ENCODE results near the gene SLIT3. TPM values are rescaled to one million over a fixed set of nuclear protein-coding genes. Genes with fewer than 3 reads are reported as not detected.

Gene SLIT3
- total and polyA plus RNA-seq, 10 of the 15 experiments (the other 5 are each of a cell fraction or from before 2014, with no cell fraction given), result 0.05 TPM; not detected in 9

- no peaks in the 10 kb centered on the region for H3K4me1 ChIP-seq (ENCODE audit: control insufficient read depth, insufficient read depth, low read length)
- SMC1A ChIA-PET (ENCODE audit: uncharacterized antibody, unreplicated experiment), result no interaction called here
- 18% methylated on average over 2 of the region's 2 CpGs for WGBS (ENCODE audit: insufficient coverage, insufficient replicate concordance, low lambda C conversion rate, missing lambda C conversion rate)
- no peak overlapping the region for H2AFZ ChIP-seq (ENCODE audit: control insufficient read depth, low read depth, low read length)
- H3K27me3 ChIP-seq (replicated peaks in 1 of 2; ENCODE audit: control insufficient read depth in 2 of 2, insufficient read depth in 2 of 2, low read length in 1 of 2), result no peaks in the 10 kb centered on the region
- H3K27ac ChIP-seq (ENCODE audit: control insufficient read depth, insufficient read depth), result no peak overlapping the region
- no peaks in the 10 kb centered on the region for H3K36me3 ChIP-seq (ENCODE audit: control insufficient read depth in 2 of 2, insufficient read depth in 2 of 2, low read length in 1 of 2)
- CTCF ChIA-PET, result no interaction called here
- no peaks in the 10 kb centered on the region for H4K20me1 ChIP-seq (ENCODE audit: control insufficient read depth, insufficient read depth)
- no TSS peak for BruUV-seq (replicated peaks)
- H3K9ac ChIP-seq (ENCODE audit: control insufficient read depth, insufficient read depth, low read length), result no peak overlapping the region
- in situ Hi-C loops (cut with MboI), result no loop called here
- POLR2A ChIA-PET, result no interaction called here
- RAD21 ChIA-PET (ENCODE audit: unreplicated experiment), result no interaction called here
- no peaks in the 10 kb centered on the region for H3K79me2 ChIP-seq (ENCODE audit: control insufficient read depth, insufficient read depth, low read length)
- DNase-seq (ENCODE audit: low read depth, low spot score) (no peak), FAIRE-seq (no peak), ATAC-seq (no peak)
- H3K4me3 ChIP-seq, result no peak overlapping the region
- no peak overlapping the region for H3K4me2 ChIP-seq (ENCODE audit: control insufficient read depth, insufficient read depth)
- intact Hi-C loops (cut with micrococcal nuclease; ENCODE audit: unreplicated experiment), result no loop called here
- no peaks in the 10 kb centered on the region for H3K9me3 ChIP-seq (replicated peaks; ENCODE audit: control insufficient read depth, insufficient read depth, low read length)
- no peak for TF ChIP-seq RCOR1 (conservative IDR thresholded peaks at IDR 0.05; ENCODE audit: low read depth, low read length)
- TF ChIP-seq MEF2A (IDR thresholded peaks at IDR 0.05; ENCODE audit: insufficient read depth, low read depth, low read length), result no peak
- TF ChIP-seq ZBTB33 (IDR thresholded peaks at IDR 0.05), result no peak
- no peak for TF ChIP-seq POLR2A (IDR thresholded peaks at IDR 0.05; ENCODE audit: low read depth, low read length)
- no peak for TF ChIP-seq BHLHE40 (IDR thresholded peaks at IDR 0.05; ENCODE audit: borderline replicate concordance in 1 of 2, low read depth in 2 of 2, low read length in 1 of 2)
- no peak for TF ChIP-seq RUNX3 (IDR thresholded peaks at IDR 0.05; ENCODE audit: low read length)
- no peak for TF ChIP-seq NRF1 (conservative IDR thresholded peaks at IDR 0.05; ENCODE audit: low read depth, low read length)
- TF ChIP-seq POLR2AphosphoS5 (IDR thresholded peaks at IDR 0.05; ENCODE audit: low read length), result no peak
- TF ChIP-seq SMAD1 (IDR thresholded peaks at IDR 0.05; ENCODE audit: low read depth, partially characterized antibody), result no peak
- no peak for TF ChIP-seq NR2C1 (IDR thresholded peaks at IDR 0.05)
These were observed 651.6 kb downstream of the SLIT3 start for GRCh38 chr5:168649306-168649705.
